HG03457 (cell line): ENCODE data around the gene BICDL2.
"Not testable (repeated sequence)": the region's sequence is repeated elsewhere in the genome, so short reads cannot be mapped to it uniquely, and the experiment has no call there.

Experiments used
- ATAC-seq: cut with Tn5 transposase; IDR thresholded peaks from one replicate; pipeline ENCODE4 v1.9.1; 2021; ENCODE audit warnings: moderate number of reproducible peaks; ENCODE audit not compliant: unreplicated experiment

BICDL2 gene

GRCh38 chr16:3065742-3066439 is 29.1 kb upstream of the BICDL2 start:
- no peak for ATAC-seq

GRCh38 chr16:3065069-3065741 is 28.5 kb upstream of the BICDL2 start, which contains the start of gene IL32:
TSS of gene IL32 (plus strand) at chr16:3065640. CDS start at chr16:3065812, 172 bp downstream.
- ATAC-seq = no peak

- ATAC-seq = no peak
These were observed 27.1 kb upstream of the BICDL2 start for GRCh38 chr16:3063625-3064386.

GRCh38 chr16:3062553-3062952 is 25.8 kb upstream of the BICDL2 start:
- no peak for ATAC-seq

DNA sequence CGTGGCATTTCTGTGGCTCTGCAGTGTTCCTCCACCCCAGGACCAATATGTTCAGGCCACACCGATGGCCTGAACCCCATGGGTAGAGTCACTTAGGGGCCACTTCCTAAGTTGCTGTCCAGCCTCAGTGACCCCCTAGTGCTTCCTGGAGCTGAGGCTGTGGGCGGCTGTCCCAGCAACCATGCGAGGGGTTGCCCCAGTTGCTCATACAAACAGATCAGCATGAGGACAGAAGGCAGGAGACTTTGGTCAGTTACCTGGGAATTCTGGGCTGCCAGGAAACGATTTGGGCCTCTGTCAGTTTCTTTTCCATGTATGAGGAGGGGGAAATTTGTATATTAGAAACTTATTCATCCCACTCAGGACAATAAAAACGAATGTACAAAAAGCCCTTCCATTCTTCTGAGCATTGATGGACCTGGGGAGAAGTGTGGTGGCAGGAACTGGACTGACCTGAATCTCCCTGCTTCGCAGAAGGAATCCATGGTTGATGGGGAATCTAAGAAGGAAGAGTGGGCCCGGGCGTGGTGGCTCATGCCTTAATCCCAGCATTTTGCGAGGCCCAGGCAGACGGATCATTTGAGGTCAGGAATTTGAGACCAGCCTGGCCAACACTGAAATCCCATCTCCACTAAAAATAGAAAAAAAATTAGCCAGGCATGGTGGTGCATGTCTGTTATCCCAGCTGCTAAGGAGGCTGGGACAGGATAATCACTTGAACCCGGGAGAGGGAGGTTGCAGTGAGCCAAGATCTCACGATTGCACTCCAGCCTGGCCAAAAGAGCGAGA is 23.8 kb upstream of the BICDL2 start:
- no peak for ATAC-seq

- no peak for ATAC-seq
These were observed 23.0 kb upstream of the BICDL2 start for GRCh38 chr16:3059723-3060242.

GRCh38 chr16:3059041-3059722 is 22.4 kb upstream of the BICDL2 start:
- peak; percentile 56 for ATAC-seq

GRCh38 chr16:3058139-3059030 is 21.6 kb upstream of the BICDL2 start:
- no peak for ATAC-seq

GRCh38 chr16:3057181-3058138 is 20.7 kb upstream of the BICDL2 start:
- no peak for ATAC-seq

DNA sequence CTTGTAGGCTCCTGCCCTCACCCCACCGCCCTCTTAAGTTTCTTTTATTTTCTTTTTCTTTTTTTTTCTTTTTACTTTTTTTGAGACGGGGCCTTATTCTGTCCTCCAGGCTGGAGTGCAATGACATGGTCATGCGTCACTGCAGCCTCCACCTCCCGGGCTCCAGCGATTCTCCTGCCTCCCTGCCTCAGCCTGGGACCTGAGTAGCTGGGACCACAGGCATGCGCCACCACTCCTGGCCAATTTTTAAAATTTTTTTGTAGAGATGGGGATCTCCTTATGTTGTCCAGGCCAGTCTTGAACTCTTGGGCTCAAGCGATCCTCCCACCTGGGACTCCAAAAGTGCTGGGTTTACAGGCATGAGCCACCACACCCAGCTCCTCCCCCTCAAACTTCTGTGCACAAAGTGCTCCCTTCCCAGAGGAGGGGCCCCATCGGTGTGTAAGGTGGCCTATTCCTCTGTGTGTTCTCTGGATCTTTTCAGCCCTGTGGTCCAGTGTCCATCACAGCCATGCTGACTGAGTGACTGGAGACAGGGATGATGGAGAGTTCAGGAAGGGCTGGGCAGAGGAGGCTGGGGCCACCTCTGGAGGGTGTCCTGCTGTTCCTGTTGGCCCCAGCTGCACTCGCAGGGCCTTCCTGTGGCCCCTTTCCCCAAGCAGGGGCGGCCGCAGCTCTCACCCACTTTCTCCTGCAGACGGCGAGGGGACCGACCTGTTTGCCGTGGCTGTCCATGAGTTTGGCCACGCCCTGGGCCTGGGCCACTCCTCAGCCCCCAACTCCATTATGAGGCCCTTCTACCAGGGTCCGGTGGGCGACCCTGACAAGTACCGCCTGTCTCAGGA is 19.8 kb upstream of the BICDL2 start:
- ATAC-seq = no peak

DNA sequence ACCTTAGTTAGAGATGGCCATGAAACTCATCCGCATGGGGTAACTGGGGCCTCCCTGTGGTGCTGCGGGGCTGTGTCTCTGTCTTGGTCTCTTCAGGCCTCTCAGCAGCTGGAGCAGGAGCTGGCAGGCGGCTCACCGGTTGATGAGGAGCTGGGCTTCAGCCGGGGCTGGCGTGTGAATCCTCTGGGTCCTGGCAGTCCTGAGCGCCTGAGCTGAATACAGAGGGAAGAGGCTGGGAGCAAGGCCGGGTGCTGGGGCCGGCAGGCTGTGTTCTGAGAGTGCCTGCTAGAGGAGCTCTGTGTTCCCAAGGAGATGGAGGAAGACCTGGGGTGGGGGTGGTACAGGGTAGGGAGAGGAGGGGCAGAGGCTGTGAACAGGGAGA is 19.0 kb upstream of the BICDL2 start:
- ATAC-seq = not testable (repeated sequence)

DNA sequence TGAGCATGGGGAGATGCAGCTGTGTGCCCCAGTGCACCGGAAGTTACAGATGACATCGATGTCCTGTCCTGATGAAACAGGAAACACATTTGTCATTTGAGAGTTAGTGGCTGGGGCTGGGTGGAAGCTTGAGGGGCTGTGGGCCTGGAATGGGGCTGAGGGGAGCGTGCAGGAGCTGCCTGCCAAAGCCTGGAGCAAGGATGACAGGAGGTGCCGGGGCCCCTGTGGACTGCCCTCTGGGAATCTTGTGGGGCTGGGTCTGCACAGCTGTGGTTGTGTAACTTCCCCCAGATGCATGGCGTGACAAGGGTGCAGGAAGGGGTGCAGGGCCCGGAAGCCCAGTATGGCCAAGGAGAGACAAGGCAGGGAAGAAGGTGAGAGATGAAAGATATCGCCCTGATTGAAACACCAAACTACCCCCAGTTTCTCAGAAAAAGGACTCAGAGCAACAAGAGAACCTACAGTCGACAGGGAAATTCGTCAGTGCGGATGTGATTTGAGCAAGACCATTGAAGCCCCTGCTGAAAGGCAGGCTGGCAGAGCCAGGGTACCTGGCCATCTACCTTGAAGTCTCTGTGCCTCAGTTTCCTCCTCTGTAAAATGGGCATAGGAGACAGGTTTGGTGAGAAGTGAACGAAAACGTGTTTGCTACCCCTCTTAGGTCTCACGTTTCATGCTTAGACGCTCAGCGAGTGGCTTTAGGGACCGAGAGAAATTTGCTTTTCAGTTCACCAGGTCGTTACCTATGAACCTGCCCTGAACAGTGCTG is 18.4 kb upstream of the BICDL2 start:
- no peak for ATAC-seq

DNA sequence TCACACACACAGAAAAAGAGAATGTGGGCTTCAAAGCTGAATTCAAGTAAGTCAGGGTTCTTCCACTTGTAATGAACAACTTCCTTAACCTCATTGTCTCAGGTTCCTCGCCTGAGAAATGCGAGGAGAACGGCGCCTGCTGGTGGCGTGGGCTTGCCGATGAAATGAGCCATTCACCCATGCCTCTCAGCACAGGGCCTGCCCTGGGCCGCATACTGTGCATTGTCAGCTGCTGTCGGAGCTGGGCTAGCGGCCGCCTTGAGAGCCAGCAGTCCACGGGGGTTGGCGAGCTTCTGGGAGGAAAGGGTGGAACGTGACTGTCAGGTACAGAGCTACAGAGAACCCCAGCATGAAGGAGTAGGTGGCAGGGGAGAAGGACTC is 16.6 kb upstream of the BICDL2 start:
- ATAC-seq = not testable (repeated sequence)

DNA sequence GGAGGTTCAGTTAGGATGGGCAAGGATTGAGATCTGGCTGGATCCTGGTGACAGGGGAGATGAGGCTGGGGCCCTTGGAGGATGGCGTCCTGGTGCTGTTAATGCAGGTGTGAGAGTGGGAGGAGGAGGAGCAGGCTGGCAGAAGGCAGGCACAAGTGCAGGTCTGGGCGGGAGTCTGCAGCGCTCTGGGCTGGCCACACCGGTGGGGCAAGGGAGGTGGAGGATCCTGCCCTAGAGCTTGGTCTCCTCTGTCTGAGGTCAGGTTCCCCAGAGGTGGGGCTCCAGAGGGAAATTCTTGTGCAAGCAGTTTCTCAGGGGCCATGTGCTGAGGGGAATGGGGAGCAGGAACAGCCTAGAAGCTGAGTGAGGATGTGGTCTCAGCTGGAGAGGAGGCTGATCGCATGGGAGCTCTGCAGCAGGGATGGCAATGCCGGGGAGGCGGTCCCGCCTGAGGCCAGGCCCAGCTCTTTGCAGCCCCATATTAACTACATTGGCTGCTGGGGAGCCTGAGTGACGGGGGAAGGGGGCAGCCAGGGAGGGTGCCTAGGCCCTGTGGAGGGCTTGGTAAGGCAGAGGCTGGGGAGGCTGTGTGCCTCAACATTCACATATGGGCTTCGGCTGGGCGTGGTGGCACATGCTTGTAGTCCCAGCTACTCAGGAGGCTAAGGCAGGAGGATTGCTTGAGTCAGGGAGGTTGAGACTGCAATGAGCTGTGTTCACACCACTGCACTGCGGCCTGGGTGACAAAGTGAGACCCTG is 16.0 kb upstream of the BICDL2 start:
- ATAC-seq = not testable (repeated sequence)

DNA sequence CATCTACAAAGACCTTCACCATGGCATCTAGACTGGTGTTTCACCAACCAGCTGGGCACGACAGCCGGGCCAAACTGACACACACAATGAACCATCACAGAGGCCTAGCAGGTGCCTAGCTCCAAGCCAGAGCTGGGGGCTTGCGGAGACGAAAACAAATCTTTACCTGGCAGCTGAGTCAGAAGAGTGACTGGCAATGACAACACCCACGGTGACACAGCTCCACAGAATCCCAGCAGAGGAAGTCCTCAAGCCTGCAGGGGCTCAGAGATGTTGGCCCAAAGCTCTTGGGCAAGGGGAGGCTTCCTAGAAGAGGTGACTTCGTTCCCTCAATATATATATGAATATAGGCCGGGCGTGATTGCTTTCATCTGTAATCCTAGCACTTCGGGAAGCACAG is 14.8 kb upstream of the BICDL2 start:
- no peak for ATAC-seq

GRCh38 chr16:3051009-3051408 is 14.3 kb upstream of the BICDL2 start:
- no peak for ATAC-seq
